Occipital lobe (tissue), 2 donors: ENCODE data around the gene AKAP1. TPM values are rescaled to one million over a fixed set of nuclear protein-coding genes. Genes with fewer than 3 reads are reported as not detected.
A peak's percentile ranks its signal among the peaks of the same experiment; 100 is the strongest.

Experiments
- DNase-seq: peaks from one replicate; lab custom pipeline; 2025; lab: John Stamatoyannopoulos, UW
- total RNA-seq: library from RNA; depleted of rRNA; stranded (reverse); fragments of >200 nt; gene quantifications from one replicate; pipeline ENCODE4 v1.2.3, GENCODE V29; 2014

Gene AKAP1
- total RNA-seq, 1 donor from 2014 or later = 30.3 TPM

DNA sequence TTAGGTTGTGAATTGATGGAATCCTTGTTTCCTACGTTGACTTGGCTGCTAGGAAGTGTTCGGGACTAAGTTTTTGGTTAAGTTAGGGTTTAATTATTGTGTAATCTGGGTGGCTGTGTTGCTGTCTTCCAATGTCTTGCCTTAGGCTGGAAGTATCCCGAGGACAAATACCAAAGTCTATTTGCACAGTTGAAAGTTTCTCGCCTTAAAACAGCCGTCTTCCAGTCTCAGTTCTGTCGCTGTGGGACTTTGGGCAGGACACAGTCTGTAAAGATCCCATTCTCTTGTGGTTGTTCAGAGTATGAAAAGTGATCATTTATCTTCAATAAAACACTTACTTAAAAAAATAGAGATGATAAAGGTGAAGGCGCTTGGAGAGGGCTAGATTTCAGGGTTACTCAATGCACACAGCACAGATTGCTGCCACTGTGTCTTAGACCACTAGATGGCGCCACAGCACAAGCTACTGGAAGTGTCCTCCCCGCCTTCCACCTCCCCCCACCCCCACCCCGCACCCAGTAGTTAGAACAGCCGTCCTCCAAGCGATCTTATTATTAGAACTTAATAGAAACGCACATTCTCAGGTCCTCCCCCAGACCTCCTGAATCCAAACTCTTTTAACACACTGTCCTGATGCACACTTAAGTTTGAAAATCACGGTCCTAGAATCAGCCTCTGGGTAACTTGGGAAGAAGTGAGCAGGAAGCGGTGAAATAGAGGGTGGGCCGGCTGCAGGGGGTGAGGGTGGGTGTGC, 45.8 kb downstream of the AKAP1 start:
- peak; percentile 47 for DNase-seq

GRCh38 chr17:57132663-57133062, 47.6 kb downstream of the AKAP1 start:
- no peak for DNase-seq

DNA sequence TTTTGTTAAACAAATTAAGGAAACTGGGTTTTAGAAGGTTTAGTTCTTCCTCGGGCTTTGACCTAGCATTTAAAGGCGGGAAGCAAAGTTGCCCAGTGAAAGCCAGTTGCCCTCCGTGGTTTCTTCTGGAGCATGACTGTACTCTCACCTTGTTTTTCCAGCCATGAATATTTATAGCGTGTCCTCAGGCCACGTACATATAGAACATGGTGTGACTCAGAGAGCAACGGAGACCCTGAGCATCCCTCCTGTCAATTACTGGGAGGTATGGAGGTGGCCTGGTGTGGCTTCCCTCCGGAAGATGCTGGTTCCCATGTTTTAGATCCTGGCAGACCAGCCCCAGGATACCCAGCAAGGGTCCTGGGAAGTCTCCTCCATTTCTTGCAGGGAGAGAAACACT, 48.4 kb downstream of the AKAP1 start:
- DNase-seq = no peak

GRCh38 chr17:57135026-57135788, 50.2 kb downstream of the AKAP1 start:
- DNase-seq = no peak

GRCh38 chr17:57135789-57136291, 50.8 kb downstream of the AKAP1 start:
- DNase-seq = peak; percentile 20

DNA sequence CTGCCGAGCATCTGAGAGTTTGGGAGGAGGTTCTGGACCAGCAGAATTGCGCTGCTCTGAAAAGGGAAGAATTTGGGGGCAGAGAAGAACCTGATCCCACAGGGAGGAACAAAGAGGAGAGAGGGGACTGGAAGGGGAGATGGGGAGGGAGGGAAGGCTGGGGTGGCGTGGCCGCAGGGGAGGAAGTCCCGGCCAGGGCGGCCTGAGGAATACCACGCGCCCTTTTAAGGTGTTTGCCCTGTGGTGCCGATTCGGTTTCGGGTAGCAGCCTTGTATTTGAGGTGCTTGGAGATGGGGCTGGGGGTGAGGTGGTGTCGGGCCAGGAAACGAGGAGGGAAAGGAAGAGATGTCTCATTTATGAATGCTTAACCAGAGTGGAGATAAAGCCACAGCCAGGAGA, 51.3 kb downstream of the AKAP1 start:
- DNase-seq = no peak

- no peak for DNase-seq
Observed at GRCh38 chr17:57138030-57138911, 53.2 kb downstream of the AKAP1 start.

- no peak for DNase-seq
Observed at GRCh38 chr17:57138956-57139576, 54.0 kb downstream of the AKAP1 start.

DNA sequence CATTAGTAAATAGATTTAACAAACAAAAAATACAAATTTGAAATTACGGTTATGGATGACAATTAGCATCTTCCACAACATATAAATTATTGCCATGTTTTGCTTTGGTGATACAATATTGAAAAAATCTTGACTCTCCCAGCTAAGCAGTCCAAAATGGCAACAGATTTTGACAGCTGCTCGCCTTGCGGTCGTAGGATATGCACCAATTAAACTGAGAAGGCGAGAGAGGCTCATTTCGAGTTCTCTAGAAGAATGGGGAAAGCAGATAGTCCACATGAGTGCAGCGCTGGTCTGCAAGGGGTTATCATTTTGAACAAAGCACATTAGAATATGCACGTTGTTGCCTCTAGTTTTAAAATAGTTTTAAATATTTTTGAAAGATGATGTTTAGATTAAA, 55.3 kb downstream of the AKAP1 start:
- DNase-seq = no peak

DNA sequence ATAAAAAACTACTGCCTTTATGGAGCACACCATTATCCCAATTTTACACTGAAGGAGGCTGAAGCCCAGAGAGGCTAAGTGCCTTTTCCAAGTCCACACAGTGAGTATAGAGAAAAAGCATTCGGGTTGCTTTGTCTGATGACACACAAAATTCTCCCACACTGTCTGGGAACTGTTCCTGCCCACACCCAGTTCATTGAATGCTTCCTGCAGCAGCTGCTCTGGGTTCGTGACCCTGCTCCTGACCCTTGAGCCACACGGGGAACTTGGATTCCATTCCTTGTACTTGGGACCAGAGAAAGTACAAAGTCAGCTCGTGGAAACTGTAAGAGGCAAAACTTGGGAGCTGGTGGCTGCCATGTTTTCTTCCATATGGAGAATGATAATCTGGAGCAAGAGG, 57.9 kb downstream of the AKAP1 start:
- no peak for DNase-seq

- no peak for DNase-seq
Observed at GRCh38 chr17:57143361-57143760, 58.3 kb downstream of the AKAP1 start.

- DNase-seq = no peak
Observed at GRCh38 chr17:57143919-57144318, 58.9 kb downstream of the AKAP1 start.

DNA sequence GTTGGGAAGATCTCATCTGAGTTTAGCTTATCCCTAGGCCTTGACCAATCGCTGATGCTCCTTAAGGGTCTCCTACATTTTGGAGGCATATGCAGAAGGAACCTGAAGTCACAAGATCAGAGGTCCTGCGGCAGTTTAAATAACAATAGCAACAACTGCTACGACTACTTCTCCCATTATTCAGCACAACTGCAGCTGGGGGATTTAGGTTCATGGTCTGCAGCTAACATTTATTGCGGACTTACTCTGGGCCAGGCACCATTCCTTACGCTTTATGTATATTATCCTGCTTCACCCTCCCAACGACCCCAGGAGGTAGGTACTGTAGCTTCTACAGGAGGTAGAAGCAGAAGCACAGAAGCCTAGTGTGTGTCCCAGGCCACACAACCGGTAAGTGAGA, 59.5 kb downstream of the AKAP1 start:
- DNase-seq = no peak

DNA sequence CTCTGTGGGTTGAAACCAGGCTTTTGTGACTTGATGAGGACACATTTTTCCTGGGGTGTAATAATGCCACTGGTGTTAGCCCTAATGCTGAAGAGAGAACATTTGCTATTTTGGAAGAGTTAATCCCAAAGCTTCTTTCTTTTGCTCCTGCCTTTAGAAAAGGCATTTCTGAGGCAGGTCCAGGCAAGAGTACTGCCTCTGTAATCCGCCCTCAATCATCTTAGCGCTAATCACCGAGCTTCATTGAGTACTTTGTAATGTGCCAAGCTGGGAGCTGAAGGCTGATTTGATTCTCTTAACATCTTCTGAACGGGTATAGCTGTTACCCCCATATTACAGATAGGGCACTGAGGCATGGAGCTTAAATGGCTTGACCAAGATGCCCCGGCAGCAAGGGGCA, 60.3 kb downstream of the AKAP1 start:
- no peak for DNase-seq

- DNase-seq = no peak
Observed at GRCh38 chr17:57146273-57146672, 61.2 kb downstream of the AKAP1 start.

DNA sequence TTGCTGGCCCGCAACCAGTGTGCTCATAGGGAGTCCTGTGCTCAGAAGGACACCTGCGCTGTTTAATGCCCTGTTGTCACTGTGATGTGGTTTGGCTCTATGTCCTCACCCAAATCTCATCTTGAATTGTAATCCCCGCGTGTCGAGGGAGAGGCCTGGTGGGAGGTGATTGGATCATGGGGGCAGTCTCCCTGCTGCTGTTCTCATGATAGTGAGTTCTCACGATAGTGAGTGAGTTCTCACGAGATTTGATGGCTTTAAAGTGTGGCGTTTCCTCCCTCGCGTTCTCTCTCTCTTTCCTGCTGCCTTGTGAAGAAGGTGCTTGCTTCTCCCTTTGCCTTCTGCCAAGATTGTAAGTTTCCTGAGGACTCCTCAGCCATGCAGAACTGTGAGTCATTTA, 66.8 kb downstream of the AKAP1 start:
- no peak for DNase-seq

GRCh38 chr17:57152967-57153528, 68.0 kb downstream of the AKAP1 start:
- DNase-seq = no peak

GRCh38 chr17:57154921-57155320, 69.9 kb downstream of the AKAP1 start:
- DNase-seq = no peak

DNA sequence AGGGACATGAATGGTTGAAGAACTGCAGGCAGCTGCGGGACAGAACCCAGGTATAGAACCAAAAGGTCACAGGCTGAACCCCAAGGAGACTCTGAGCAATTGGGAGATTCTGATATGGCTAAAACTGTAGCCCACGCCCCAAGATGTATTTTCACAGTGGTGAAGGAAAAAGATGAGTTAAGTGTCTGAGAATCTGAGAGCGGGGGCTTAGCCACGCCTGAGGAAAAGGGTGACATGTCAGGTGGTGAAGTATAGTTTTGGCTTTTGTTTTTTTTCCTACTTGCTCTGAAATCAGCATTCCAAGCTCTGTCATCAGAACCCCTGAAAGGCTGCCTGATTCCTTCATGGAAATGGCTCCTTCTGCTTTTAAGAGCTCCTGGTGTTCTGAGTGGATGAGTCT, 73.3 kb downstream of the AKAP1 start:
- no peak for DNase-seq

- DNase-seq = no peak
Observed at GRCh38 chr17:57158795-57159194, 73.7 kb downstream of the AKAP1 start.

DNA sequence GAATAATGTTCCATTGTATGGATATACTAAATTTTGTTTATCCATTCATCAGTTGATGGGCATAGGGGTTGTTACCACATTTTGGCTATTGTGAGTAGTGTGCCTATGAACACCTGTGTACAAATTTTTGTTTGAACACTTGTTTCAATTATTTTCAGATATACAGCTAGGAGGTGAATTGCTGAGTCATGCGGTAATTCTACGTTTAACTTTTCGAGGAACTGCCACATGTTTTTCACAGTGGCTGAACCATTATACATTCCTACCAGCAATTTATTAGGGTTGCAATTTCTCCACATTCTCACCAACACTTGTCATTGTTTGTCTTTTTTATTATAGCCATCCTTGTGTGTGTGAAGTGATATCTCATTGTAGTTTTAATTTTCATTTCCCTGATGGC, 75.6 kb downstream of the AKAP1 start:
- no peak for DNase-seq
